ENCODE results near the gene LHX2.

The LHX2 gene

GRCh38 chr9:124068251-124068650 lies 56.7 kb downstream of the LHX2 start:
- no peak for DNase-seq

- DNase-seq, result no peak
Measured at GRCh38 chr9:124074746-124075145, 63.2 kb downstream of the LHX2 start.

GRCh38 chr9:124075761-124076160 lies 64.2 kb downstream of the LHX2 start:
- no peak for DNase-seq

- no peak for DNase-seq
Measured at GRCh38 chr9:124077915-124078572, 66.5 kb downstream of the LHX2 start.

GRCh38 chr9:124078641-124079040 lies 67.1 kb downstream of the LHX2 start:
- DNase-seq, result no peak

GRCh38 chr9:124079176-124079925 lies 67.8 kb downstream of the LHX2 start:
- DNase-seq, result no peak

GRCh38 chr9:124082622-124083021 lies 71.1 kb downstream of the LHX2 start:
- no peak for DNase-seq

All from CD4-positive, alpha-beta T cell treated with Interleukin-4 for 1 hour (primary cell).